H1 (cell line): ENCODE data around the gene PARP4. TPM values are rescaled to one million over a fixed set of nuclear protein-coding genes. Genes with fewer than 3 reads are reported as not detected.

ENCODE experiments used
- CTCF ChIA-PET: fragments of 300-600 bp; sonication (Branson Sonifier 250); formaldehyde crosslinking; loops from one replicate; lab custom pipeline; 2021; ENCODE audit not compliant: partially characterized antibody; lab: Charles Lee
- POLR2A ChIA-PET: fragments of 300-600 bp; sonication (Branson Sonifier 250); formaldehyde crosslinking; loops from one replicate; lab custom pipeline; 2021; ENCODE audit warnings: inconsistent platforms; ENCODE audit not compliant: partially characterized antibody; lab: Charles Lee
- DNase-seq, 2 experiments: peaks; one replicate each; pipeline versions ENCODE4 v3.0.0 to v3.0.0-alpha.2; 2010 to 2022; ENCODE audit warnings: low spot score in 2 of 2, low read depth in 1 of 2, mixed read lengths in 1 of 2
- FAIRE-seq: peaks from 2 replicates; lab custom pipeline; 2011; peaks lifted over from hg19 to GRCh38; lab: Jason Lieb, UNC
- H2AFZ ChIP-seq: 2 replicates; pipeline ENCODE4 v1.8.1; 2012; ENCODE audit warnings: low read length, inconsistent platforms
- H2AK5ac ChIP-seq: 2 replicates; pipeline ENCODE4 v1.6.1; 2013; ENCODE audit warnings: low read depth, low read length
- H2BK120ac ChIP-seq: replicated peaks from 2 replicates; pipeline ENCODE3; 2013; ENCODE audit warnings: low read depth, low read length, inconsistent platforms
- H2BK12ac ChIP-seq: 2 replicates; pipeline ENCODE4 v1.6.1; 2013; ENCODE audit warnings: low read depth, low read length
- H2BK15ac ChIP-seq: 2 replicates; pipeline ENCODE4 v1.6.1; 2013; ENCODE audit warnings: low read length
- H2BK20ac ChIP-seq: 2 replicates; pipeline ENCODE4 v1.6.1; 2013; ENCODE audit warnings: low read length
- H2BK5ac ChIP-seq: 2 replicates; pipeline ENCODE4 v1.6.1; 2013; ENCODE audit warnings: low read depth, low read length
- H3K14ac ChIP-seq: 2 replicates; pipeline ENCODE4 v1.6.1; 2013; ENCODE audit warnings: inconsistent platforms; ENCODE audit not compliant: insufficient read length
- H3K18ac ChIP-seq: 2 replicates; pipeline ENCODE4 v1.6.1; 2013; ENCODE audit warnings: low read length; ENCODE audit errors: extremely low read depth
- H3K23ac ChIP-seq: 2 replicates; pipeline ENCODE4 v1.6.1; 2013; ENCODE audit warnings: inconsistent platforms; ENCODE audit not compliant: insufficient read length
- H3K23me2 ChIP-seq: 2 replicates; pipeline ENCODE4 v1.6.1; 2013; ENCODE audit warnings: low read depth, low read length
- H3K27ac ChIP-seq: 2 replicates; pipeline ENCODE4 v1.6.1; 2011; ENCODE audit warnings: low read depth, low read length, inconsistent platforms
- H3K27me3 ChIP-seq, 4 experiments: replicated peaks in 1 of 4; 1 replicate in 1 of 4; 2 replicates in 3 of 4; pipeline versions ENCODE4 v1.6.1 to v1.8.1; 2011 to 2013; ENCODE audit warnings: low read length in 3 of 4, mild to moderate bottlenecking in 3 of 4, inconsistent platforms in 2 of 4, mixed read lengths in 2 of 4, moderate library complexity in 1 of 4; ENCODE audit not compliant: control insufficient read depth in 3 of 4, insufficient read depth in 3 of 4; ENCODE audit errors: extremely low read depth in 1 of 4
- H3K36me3 ChIP-seq, 4 experiments: 2 replicates each; pipeline versions ENCODE4 v1.6.1 to v1.8.1; 2011 to 2013; ENCODE audit warnings: mild to moderate bottlenecking in 4 of 4, low read length in 3 of 4, moderate library complexity in 2 of 4, control low read depth in 1 of 4, inconsistent platforms in 1 of 4; ENCODE audit not compliant: insufficient read depth in 4 of 4, control insufficient read depth in 2 of 4
- H3K4ac ChIP-seq: replicated peaks from 2 replicates; pipeline ENCODE3; 2013; ENCODE audit warnings: low read length, low read depth, mixed read lengths, inconsistent platforms; ENCODE audit not compliant: insufficient read length
- H3K4me1 ChIP-seq, 4 experiments: replicated peaks in 1 of 4; 1 replicate in 1 of 4; 2 replicates in 3 of 4; pipeline versions ENCODE4 v1.6.1 to v1.8.1; 2011 to 2013; ENCODE audit warnings: low read length in 3 of 4, inconsistent platforms in 2 of 4, mixed read lengths in 1 of 4; ENCODE audit not compliant: insufficient read depth in 4 of 4, control insufficient read depth in 3 of 4
- H3K4me2 ChIP-seq, 2 experiments: 2 replicates each; pipeline versions ENCODE4 v1.6.1 to v1.8.1; 2011 to 2013; ENCODE audit warnings: low read depth in 2 of 2, low read length in 2 of 2, control low read depth in 1 of 2, inconsistent platforms in 1 of 2, mild to moderate bottlenecking in 1 of 2; ENCODE audit not compliant: insufficient read depth in 1 of 2
- H3K4me3 ChIP-seq, 4 experiments: fragments of 200-600, 300-600 bp in 1 of 4; sonication (generic), shearing (Covaris generic), sonication (Bioruptor Twin) in 1 of 4; 2 replicates each; pipeline versions ENCODE4 v1.5.1 to v1.8.1; 2011 to 2016; ENCODE audit warnings: low read length in 4 of 4, low read depth in 3 of 4, control low read depth in 2 of 4, inconsistent platforms in 2 of 4, mild to moderate bottlenecking in 2 of 4, mixed read lengths in 1 of 4, moderate library complexity in 1 of 4; ENCODE audit not compliant: insufficient read depth in 2 of 4; ENCODE audit errors: extremely low read depth in 1 of 4
- H3K56ac ChIP-seq: replicated peaks from 2 replicates; pipeline ENCODE3; 2013; ENCODE audit warnings: low read depth, mild to moderate bottlenecking, mixed read lengths, low read length, inconsistent platforms; ENCODE audit not compliant: insufficient read length
- H3K79me1 ChIP-seq: 2 replicates; pipeline ENCODE4 v1.6.1; 2013; ENCODE audit warnings: low read depth, low read length, control low read depth
- H3K79me2 ChIP-seq, 2 experiments: 2 replicates each; pipeline versions ENCODE4 v1.6.1 to v1.8.1; 2012 to 2013; ENCODE audit warnings: low read length in 2 of 2, mild to moderate bottlenecking in 2 of 2, inconsistent platforms in 1 of 2; ENCODE audit not compliant: insufficient read depth in 2 of 2, control insufficient read depth in 1 of 2
- H3K9ac ChIP-seq, 4 experiments: replicated peaks in 1 of 4; 1 replicate in 1 of 4; 2 replicates in 3 of 4; pipeline versions ENCODE4 v1.6.1 to v1.8.1; 2011 to 2013; ENCODE audit warnings: low read depth in 3 of 4, low read length in 3 of 4, control low read depth in 2 of 4, mild to moderate bottlenecking in 2 of 4, moderate library complexity in 2 of 4, inconsistent platforms in 1 of 4; ENCODE audit errors: extremely low read depth in 1 of 4
- H3K9me3 ChIP-seq, 2 experiments: 2 replicates each; pipeline versions ENCODE4 v1.6.1 to v1.8.1; 2012 to 2013; ENCODE audit warnings: mild to moderate bottlenecking in 2 of 2, moderate library complexity in 2 of 2, control low read depth in 1 of 2, inconsistent platforms in 1 of 2, low read depth in 1 of 2, low read length in 1 of 2, mixed read lengths in 1 of 2; ENCODE audit not compliant: insufficient read depth in 2 of 2
- H4K20me1 ChIP-seq, 2 experiments: replicated peaks in 1 of 2; 2 replicates each; pipeline versions ENCODE3 to v1.8.1; 2011 to 2013; ENCODE audit warnings: inconsistent platforms in 2 of 2, low read length in 2 of 2, mild to moderate bottlenecking in 1 of 2; ENCODE audit not compliant: insufficient read depth in 2 of 2, control insufficient read depth in 1 of 2
- H4K5ac ChIP-seq: 2 replicates; pipeline ENCODE4 v1.6.1; 2013; ENCODE audit warnings: low read length, low read depth, mixed read lengths, inconsistent platforms; ENCODE audit not compliant: insufficient read length
- H4K8ac ChIP-seq: 2 replicates; pipeline ENCODE4 v1.8.0; 2013; ENCODE audit warnings: mild to moderate bottlenecking, moderate library complexity, low read length, inconsistent platforms; ENCODE audit not compliant: insufficient read depth; ENCODE audit errors: extremely low read depth
- H4K91ac ChIP-seq: replicated peaks from 2 replicates; pipeline ENCODE3; 2013; ENCODE audit warnings: low read length, mixed read lengths, inconsistent platforms; ENCODE audit not compliant: insufficient read length
- BACH1 ChIP-seq: IDR thresholded peaks from 2 replicates; pipeline ENCODE4 v1.6.1; 2012; ENCODE audit warnings: low read length, improper control_type of control experiment
- CHD1 ChIP-seq: IDR thresholded peaks from 2 replicates; pipeline ENCODE4 v1.6.1; 2012; ENCODE audit warnings: low read depth, low read length, improper control_type of control experiment
- KDM4A ChIP-seq: IDR thresholded peaks from one replicate; pipeline ENCODE4 v1.7.1; 2012; ENCODE audit warnings: low read depth, mild to moderate bottlenecking, moderate library complexity, low read length, inconsistent platforms; ENCODE audit not compliant: severe bottlenecking
- RNF2 ChIP-seq: fragments of 200-900, 300-1000 bp; sonication (generic); IDR thresholded peaks from 2 replicates; pipeline ENCODE4 v1.7.1; 2016; ENCODE audit warnings: borderline replicate concordance, low read depth, mild to moderate bottlenecking, antibody characterized with exemption, low read length; ENCODE audit not compliant: poor library complexity, severe bottlenecking; ENCODE audit errors: missing control alignments
- SAP30 ChIP-seq: fragments of 300-600 bp; sonication (generic); IDR thresholded peaks from 2 replicates; pipeline ENCODE4 v1.7.1; 2012; ENCODE audit warnings: low read length, moderate library complexity, mild to moderate bottlenecking, inconsistent platforms; ENCODE audit not compliant: insufficient read depth, insufficient replicate concordance
- SIN3A ChIP-seq, 2 experiments: IDR thresholded peaks in 1 of 2; conservative IDR thresholded peaks in 1 of 2; 2 replicates each; pipeline ENCODE4 v1.6.1; 2011 to 2012; ENCODE audit warnings: low read length in 2 of 2, improper control_type of control experiment in 1 of 2, low read depth in 1 of 2, mild to moderate bottlenecking in 1 of 2
- TAF7 ChIP-seq: optimal IDR thresholded peaks from 2 replicates; pipeline ENCODE3; 2011; ENCODE audit warnings: low read depth, mild to moderate bottlenecking, inconsistent platforms, low read length, moderate library complexity, borderline replicate concordance
- ZNF274 ChIP-seq: IDR thresholded peaks from 2 replicates; pipeline ENCODE4 v1.7.0; 2012; ENCODE audit warnings: low read length, borderline replicate concordance; ENCODE audit errors: extremely low read depth
- WGBS, 2 experiments: shearing (Covaris generic) in 1 of 2; methylation state at CpG; one replicate each; pipeline versions ENCODE4 v1.1.6 to v1.1.7; 2013 to 2015; ENCODE audit warnings: low lambda C conversion rate in 2 of 2, mixed read lengths in 2 of 2, inconsistent platforms in 1 of 2, low coverage in 1 of 2, missing lambda C conversion rate in 1 of 2; ENCODE audit not compliant: insufficient replicate concordance in 2 of 2, insufficient coverage in 1 of 2, insufficient read length in 1 of 2; ENCODE audit errors: extremely low coverage in 1 of 2, missing lambda C conversion rate in 1 of 2; 5-methylcytosine and 5-hydroxymethylcytosine counted together
- polyA plus RNA-seq, 7 experiments: library from polyadenylated mRNA; depleted of rRNA in 3 of 7; stranded (reverse) in 5 of 7; unstranded in 2 of 7; fragments of >200 nt in 5 of 7; fragments of 200-250 nt in 2 of 7; gene quantifications; 1 replicate in 5 of 7; 2 replicates in 1 of 7; 4 replicates in 1 of 7; pipeline versions ENCODE4 v1.2.1 to v1.2.3, GENCODE V29; 2011 to 2013; ENCODE audit warnings: missing spikeins in 2 of 7, mixed read lengths in 2 of 7
- total RNA-seq: library from RNA; stranded (reverse); fragmentation: NEBNext Ultra II Directional; extraction: Animal tissue kit (Norgen Biotek cat#: 25700); gene quantifications from 2 replicates; pipeline ENCODE4 v1.2.1, GENCODE V29; 2021
- TF ChIP-seq, protein P1 (sequence below): IDR thresholded peaks from 2 replicates; pipeline ENCODE4 v1.6.1; 2012; ENCODE audit warnings: inconsistent platforms
- TF ChIP-seq, protein P2 (sequence below), 3 experiments: IDR thresholded peaks; 1 replicate in 2 of 3; 2 replicates in 1 of 3; pipeline versions ENCODE4 v1.5.1 to v1.6.1; 2011; ENCODE audit warnings: low read length in 3 of 3, mild to moderate bottlenecking in 3 of 3, inconsistent platforms in 2 of 3, low read depth in 1 of 3, moderate library complexity in 1 of 3; ENCODE audit not compliant: insufficient read depth in 1 of 3; ENCODE audit errors: control extremely low read depth in 1 of 3

Gene PARP4
- total and polyA plus RNA-seq, 2 of the 8 experiments (the other 6 are each of a cell fraction or from before 2014, with no cell fraction given): 22.2 to 40.3 TPM

DNA sequence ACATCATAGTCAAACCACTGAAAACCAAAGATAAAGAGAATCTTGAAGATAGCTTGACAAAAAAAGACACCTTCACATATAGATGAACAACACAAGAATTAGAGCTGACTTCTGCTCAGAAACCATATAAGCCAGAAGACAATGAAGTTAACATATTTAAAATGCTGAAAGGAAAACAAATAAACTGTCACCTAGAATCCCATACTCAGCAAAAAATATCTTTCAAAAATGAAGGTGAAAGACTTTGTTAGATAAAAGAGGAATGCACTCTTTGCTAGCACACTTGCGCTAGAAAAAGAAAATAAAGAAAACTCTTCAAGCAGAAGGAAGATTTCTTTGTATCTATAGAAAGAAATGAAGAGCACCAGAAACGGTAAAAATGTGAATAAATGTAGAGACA lies 49.5 kb downstream of the PARP4 start:
- Histone ChIP-seq H3K79me2 (no peaks in the 10 kb centered on the region), H3K4ac (no peak overlapping the region), H2AFZ (no peak overlapping the region), H4K5ac (no peak overlapping the region), H3K23me2 (no peaks in the 10 kb centered on the region), H3K79me1 (no peaks in the 10 kb centered on the region), H3K4me1 (no peaks in the 10 kb centered on the region), H2BK120ac (no peak overlapping the region), H3K56ac (no peak overlapping the region), H3K14ac (no peak overlapping the region), H2BK12ac (no peak overlapping the region), H3K27ac (no peak overlapping the region), H3K23ac (no peak overlapping the region), H3K36me3 (peaks cover 0 to 16% (median 0%) of the 10 kb centered on the region in 4 experiments; a peak in 4 of 8 replicates), H3K4me2 (no peak overlapping the region), H4K20me1 (no peaks in the 10 kb centered on the region), H3K4me3 (no peak overlapping the region), H2BK20ac (no peak overlapping the region), H3K9me3 (no peaks in the 10 kb centered on the region), H3K18ac (no peak overlapping the region), H3K27me3 (no peaks in the 10 kb centered on the region), H2AK5ac (no peak overlapping the region), H2BK5ac (no peak overlapping the region), H4K91ac (no peak overlapping the region), H2BK15ac (no peak overlapping the region), H4K8ac (no peak overlapping the region), H3K9ac (no peak overlapping the region)
- ChIA-PET POLR2A (no interaction called here), CTCF (interaction anchor here (1.3 kb wide), 1 partner anchor 18 kb away, joined by 3 read pairs; no protein-coding TSS in a partner anchor)
- no peak for FAIRE-seq
- no peak for DNase-seq
- WGBS, 2 experiments: 61% methylated on average over 2 of the region's 2 CpGs; no CpG with 5 or more reads in 1 of the 2 experiments
- no peak for TF ChIP-seq SAP30
- TF ChIP-seq CHD1: no peak
- TF ChIP-seq, protein P1, sequence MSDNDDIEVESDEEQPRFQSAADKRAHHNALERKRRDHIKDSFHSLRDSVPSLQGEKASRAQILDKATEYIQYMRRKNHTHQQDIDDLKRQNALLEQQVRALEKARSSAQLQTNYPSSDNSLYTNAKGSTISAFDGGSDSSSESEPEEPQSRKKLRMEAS: no peak
- TF ChIP-seq SIN3A (conservative IDR thresholded peaks at IDR 0.05 in 1 of 2, IDR thresholded peaks at IDR 0.05 in 1 of 2; ENCODE audit: low read depth in 1 of 2, low read length in 2 of 2): no peak
- no peak for TF ChIP-seq KDM4A
- TF ChIP-seq, protein P2, sequence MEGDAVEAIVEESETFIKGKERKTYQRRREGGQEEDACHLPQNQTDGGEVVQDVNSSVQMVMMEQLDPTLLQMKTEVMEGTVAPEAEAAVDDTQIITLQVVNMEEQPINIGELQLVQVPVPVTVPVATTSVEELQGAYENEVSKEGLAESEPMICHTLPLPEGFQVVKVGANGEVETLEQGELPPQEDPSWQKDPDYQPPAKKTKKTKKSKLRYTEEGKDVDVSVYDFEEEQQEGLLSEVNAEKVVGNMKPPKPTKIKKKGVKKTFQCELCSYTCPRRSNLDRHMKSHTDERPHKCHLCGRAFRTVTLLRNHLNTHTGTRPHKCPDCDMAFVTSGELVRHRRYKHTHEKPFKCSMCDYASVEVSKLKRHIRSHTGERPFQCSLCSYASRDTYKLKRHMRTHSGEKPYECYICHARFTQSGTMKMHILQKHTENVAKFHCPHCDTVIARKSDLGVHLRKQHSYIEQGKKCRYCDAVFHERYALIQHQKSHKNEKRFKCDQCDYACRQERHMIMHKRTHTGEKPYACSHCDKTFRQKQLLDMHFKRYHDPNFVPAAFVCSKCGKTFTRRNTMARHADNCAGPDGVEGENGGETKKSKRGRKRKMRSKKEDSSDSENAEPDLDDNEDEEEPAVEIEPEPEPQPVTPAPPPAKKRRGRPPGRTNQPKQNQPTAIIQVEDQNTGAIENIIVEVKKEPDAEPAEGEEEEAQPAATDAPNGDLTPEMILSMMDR (IDR thresholded peaks at IDR 0.05; ENCODE audit: control extremely low read depth in 1 of 3, insufficient read depth in 1 of 3, low read depth in 1 of 3, low read length in 3 of 3): no peak
- TF ChIP-seq ZNF274: no peak
- TF ChIP-seq TAF7: no peak
- TF ChIP-seq RNF2: no peak
- no peak for TF ChIP-seq BACH1
